Aorta (tissue), 5 donors: ENCODE data around the gene USP40. TPM values are rescaled to one million over a fixed set of nuclear protein-coding genes. Genes with fewer than 3 reads are reported as not detected.

Experiments used
- ATAC-seq: fragments of 200-7000 bp; cut with Tn5 transposase; one replicate; pipeline ENCODE4 v1.9.1; 2022; ENCODE audit warnings: moderate library complexity; ENCODE audit not compliant: low FRiP score
- DNase-seq, 2 donors: peaks; one replicate each; pipeline ENCODE4 v3.0.0-alpha.2; 2020
- H3K27ac ChIP-seq, 2 donors: one replicate each; pipeline ENCODE4 v1.5.1; 2013; ENCODE audit warnings: low read length in 2 of 2, mild to moderate bottlenecking in 2 of 2, moderate library complexity in 2 of 2, control low read depth in 1 of 2, inconsistent platforms in 1 of 2, low read depth in 1 of 2
- H3K27me3 ChIP-seq, 2 donors: one replicate each; pipeline ENCODE4 v1.6.1; 2013; ENCODE audit warnings: control low read depth in 1 of 2, low read length in 1 of 2, mild to moderate bottlenecking in 1 of 2, moderate library complexity in 1 of 2; ENCODE audit not compliant: insufficient read depth in 2 of 2, control insufficient read depth in 1 of 2
- H3K36me3 ChIP-seq, 2 donors: one replicate each; pipeline ENCODE4 v1.6.1; 2013; ENCODE audit warnings: control low read depth in 1 of 2, low read length in 1 of 2, mild to moderate bottlenecking in 1 of 2; ENCODE audit not compliant: insufficient read depth in 2 of 2, control insufficient read depth in 1 of 2
- H3K4me1 ChIP-seq, 2 donors: one replicate each; pipeline ENCODE4 v1.6.1; 2013; ENCODE audit warnings: low read length in 2 of 2, control low read depth in 1 of 2, mild to moderate bottlenecking in 1 of 2, moderate library complexity in 1 of 2; ENCODE audit not compliant: insufficient read depth in 2 of 2, control insufficient read depth in 1 of 2
- H3K4me3 ChIP-seq, 2 donors: one replicate each; pipeline ENCODE4 v1.5.1; 2013; ENCODE audit warnings: low read length in 2 of 2, control low read depth in 1 of 2, mild to moderate bottlenecking in 1 of 2
- H3K9me3 ChIP-seq: one replicate; pipeline ENCODE4 v1.6.1; 2013; ENCODE audit warnings: mild to moderate bottlenecking, low read length; ENCODE audit not compliant: control insufficient read depth
- WGBS, 2 donors: extraction: QIAGEN DNeasy Blood & Tissue Kit; methylation state at CpG; one replicate each; pipeline ENCODE4 v1.1.7; 2013; 5-methylcytosine and 5-hydroxymethylcytosine counted together
- intact Hi-C, 2 donors: fragments of 100-400 bp; cut with DNase I; formaldehyde crosslinking; loops; one replicate each; pipeline versions ENCODE4 v1.14.2 to v1.15.0; 2022
- polyA plus RNA-seq, 2 donors: library from polyadenylated mRNA; stranded (reverse); fragments of 200-250 nt; gene quantifications; one replicate each; pipeline ENCODE4 v1.2.3, GENCODE V29; 2013
- total RNA-seq, 2 donors: library from RNA; stranded (reverse); fragmentation: NEBNext Ultra II Directional; extraction: Animal tissue kit (Norgen Biotek cat#: 25700); gene quantifications; one replicate each; pipeline ENCODE4 v1.2.1, GENCODE V29; 2021
- donor health status: healthy with polysubstance abuse.
- donor health status: Bipolar disorder and iron deficiency.
- donor health status: DM: no; HTN: no; CAD: no.
- donor health status: DM: no; HTN: no; CAD: no.
- donor health status: DM: yes; HTN: yes; CAD: no.

USP40 gene
- total and polyA plus RNA-seq, 4 donors, result 11.4 to 52.6 (median 30.0) TPM

GRCh38 chr2:233542507-233542906 is 24.1 kb downstream of the USP40 start:
- ATAC-seq, result no peak
- 75 to 76% methylated on average over 5 of the region's 5 CpGs for WGBS, 2 donors

DNA sequence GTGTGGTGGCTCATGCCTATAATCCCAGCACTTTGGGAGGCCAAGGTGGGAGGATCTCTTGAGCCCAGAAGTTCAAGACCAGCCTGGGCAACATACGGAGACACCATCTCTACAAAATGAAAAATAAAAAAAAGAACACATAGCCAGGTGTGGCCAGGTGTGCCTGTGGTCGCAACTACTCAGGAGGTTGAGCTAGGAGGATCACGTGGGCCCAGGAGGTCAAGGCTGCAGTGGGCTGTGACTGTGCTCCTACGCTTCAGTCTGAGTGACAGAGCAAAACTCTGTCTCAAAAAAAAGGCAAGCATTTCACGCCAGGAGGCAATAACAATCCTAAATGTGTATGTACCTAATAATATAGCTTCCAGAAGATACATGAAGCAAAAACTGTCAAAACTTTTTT is 27.8 kb downstream of the USP40 start:
- Histone ChIP-seq H3K4me1 (no peaks in the 10 kb centered on the region), H3K27ac (no peak overlapping the region), H3K9me3 (no peaks in the 10 kb centered on the region), H3K4me3 (no peak overlapping the region), H3K36me3 (peaks cover 2 to 4% of the 10 kb centered on the region in 2 donors), H3K27me3 (no peaks in the 10 kb centered on the region)
- intact Hi-C loops, result no loop called here
- 95 to 96% methylated on average over 5 of the region's 5 CpGs for WGBS, 2 donors
- ATAC-seq, result no peak
- DNase-seq, result no peak

More at GRCh38 chr2:233542507-233542906, 24.1 kb downstream of the USP40 start:
- no peak for DNase-seq
- H3K36me3 ChIP-seq, result peaks cover 2 to 8% of the 10 kb centered on the region in 2 donors
- H3K27me3 ChIP-seq, result no peaks in the 10 kb centered on the region
- no peaks in the 10 kb centered on the region for H3K9me3 ChIP-seq
- no peak overlapping the region for H3K4me3 ChIP-seq
- intact Hi-C loops, result no loop called here
- no peaks in the 10 kb centered on the region for H3K4me1 ChIP-seq
- no peak overlapping the region for H3K27ac ChIP-seq

GRCh38 chr2:233535271-233535670 is 31.3 kb downstream of the USP40 start:
- DNase-seq (no peak), ATAC-seq (no peak)
- H3K27ac ChIP-seq, result no peak overlapping the region
- intact Hi-C loops, result no loop called here
- peaks cover 0 to 8% of the 10 kb centered on the region in 2 donors for H3K36me3 ChIP-seq
- no peak overlapping the region for H3K4me3 ChIP-seq
- no peaks in the 10 kb centered on the region for H3K27me3 ChIP-seq
- H3K4me1 ChIP-seq, result no peaks in the 10 kb centered on the region
- no peaks in the 10 kb centered on the region for H3K9me3 ChIP-seq

- H3K36me3 ChIP-seq, result peaks cover 0 to 8% of the 10 kb centered on the region in 2 donors
- no peaks in the 10 kb centered on the region for H3K9me3 ChIP-seq
- DNase-seq (no peak), ATAC-seq (no peak)
- no peaks in the 10 kb centered on the region for H3K4me1 ChIP-seq
- H3K4me3 ChIP-seq, result no peak overlapping the region
- H3K27ac ChIP-seq, result no peak overlapping the region
- WGBS, 2 donors, result 95 to 100% methylated on average over 1 of the region's 1 CpG
- intact Hi-C loops, result no loop called here
- no peaks in the 10 kb centered on the region for H3K27me3 ChIP-seq
Measured at GRCh38 chr2:233532971-233533370, 33.6 kb downstream of the USP40 start.

DNA sequence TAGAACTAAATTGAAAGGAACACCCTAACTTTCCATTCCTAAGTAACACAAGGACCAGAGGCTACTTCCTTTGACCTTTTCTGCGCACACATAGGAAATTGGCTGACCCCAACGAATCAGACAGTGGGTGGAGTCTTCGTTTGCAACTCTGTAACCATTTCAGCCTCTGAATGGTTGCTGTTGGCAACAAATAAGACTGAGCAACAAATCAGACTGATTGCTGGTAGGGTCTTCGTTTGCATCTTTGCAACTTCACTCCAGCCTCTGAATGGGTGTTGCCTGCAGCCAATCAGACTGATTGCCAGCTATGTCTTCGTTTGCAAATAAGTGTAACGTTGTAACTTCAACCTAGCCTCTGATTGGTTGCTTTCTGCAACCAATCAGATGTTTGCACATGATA is 34.6 kb downstream of the USP40 start:
- intact Hi-C loops, result no loop called here

DNA sequence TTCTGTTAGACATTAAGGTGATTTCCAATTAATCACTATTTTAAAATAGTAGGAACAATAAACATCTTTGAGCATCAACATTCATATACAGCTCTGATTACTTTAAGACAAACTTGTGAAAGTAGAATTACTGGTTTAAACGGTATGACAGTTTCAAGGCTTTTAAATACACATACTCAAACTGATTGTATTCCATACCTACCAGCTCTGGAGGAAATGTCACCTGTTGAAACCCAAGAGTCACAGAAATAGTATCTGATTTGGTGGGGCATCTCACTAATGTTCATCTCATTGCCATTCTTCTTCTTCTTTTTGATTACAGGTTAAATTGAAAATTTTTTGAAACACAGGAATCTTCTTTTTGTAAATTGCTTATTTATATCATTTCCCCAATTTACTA is 36.2 kb downstream of the USP40 start:
- H3K27ac ChIP-seq, result no peak overlapping the region
- 78 to 81% methylated on average over 1 of the region's 1 CpG for WGBS, 2 donors
- DNase-seq (no peak), ATAC-seq (no peak)
- no peak overlapping the region for H3K4me3 ChIP-seq
- no peaks in the 10 kb centered on the region for H3K27me3 ChIP-seq
- no peaks in the 10 kb centered on the region for H3K4me1 ChIP-seq
- no peaks in the 10 kb centered on the region for H3K9me3 ChIP-seq
- peaks cover 0 to 8% of the 10 kb centered on the region in 2 donors for H3K36me3 ChIP-seq
- intact Hi-C loops, result no loop called here

More for the DNA sequence above, 34.6 kb downstream of the USP40 start:
- no peak overlapping the region for H3K4me3 ChIP-seq
- ATAC-seq, result no peak
- H3K27ac ChIP-seq, result no peak overlapping the region
- H3K4me1 ChIP-seq, result no peaks in the 10 kb centered on the region
- peaks cover 0 to 8% of the 10 kb centered on the region in 2 donors for H3K36me3 ChIP-seq
- DNase-seq, result no peak
- H3K27me3 ChIP-seq, result no peaks in the 10 kb centered on the region
- H3K9me3 ChIP-seq, result no peaks in the 10 kb centered on the region
- 84 to 86% methylated on average over 6 of the region's 6 CpGs for WGBS, 2 donors

DNA sequence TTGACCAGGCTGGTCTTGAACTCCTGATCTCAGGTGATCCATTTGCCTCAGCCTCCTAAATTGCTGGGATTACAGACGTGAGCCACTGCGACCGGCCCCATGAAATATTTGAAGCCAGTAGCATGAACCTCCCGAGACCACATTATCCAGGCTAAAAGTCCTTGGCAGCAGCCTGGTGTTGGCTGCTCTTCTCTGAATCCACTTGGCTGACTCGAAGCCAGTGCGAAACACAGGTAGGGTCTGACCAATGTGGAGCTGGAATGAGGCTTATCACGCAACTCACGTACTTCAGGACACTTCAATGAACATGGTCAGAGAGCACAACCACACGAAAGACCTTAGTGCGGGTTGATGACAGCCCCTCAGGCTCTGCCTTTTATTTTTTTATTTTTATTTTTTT is 38.4 kb downstream of the USP40 start:
- Histone ChIP-seq H3K27me3 (no peaks in the 10 kb centered on the region), H3K9me3 (no peaks in the 10 kb centered on the region), H3K36me3 (peaks cover 0 to 9% of the 10 kb centered on the region in 2 donors), H3K27ac (no peak overlapping the region), H3K4me3 (no peak overlapping the region), H3K4me1 (no peaks in the 10 kb centered on the region)
- intact Hi-C loops, result no loop called here
- WGBS, 2 donors, result 94 to 95% methylated on average over 10 of the region's 10 CpGs
- DNase-seq, result no peak
- no peak for ATAC-seq

DNA sequence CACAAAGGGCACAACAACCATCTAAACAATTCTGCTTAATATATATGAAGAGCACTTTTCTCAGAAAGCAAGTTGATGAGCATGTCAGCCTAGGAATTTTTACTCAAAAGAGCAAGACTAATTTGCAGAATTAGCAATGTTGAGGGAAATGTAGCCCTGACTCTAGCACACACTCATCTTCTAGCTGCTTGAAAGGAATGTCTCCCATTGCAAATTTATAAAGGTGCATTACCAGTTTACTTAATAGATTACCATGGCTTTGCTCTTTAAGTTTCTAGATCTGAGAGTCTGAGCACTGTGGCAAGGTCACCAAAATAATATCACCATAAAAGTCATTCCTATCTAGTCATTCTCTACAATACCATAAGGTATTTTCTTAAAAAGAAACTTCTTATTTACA is 40.8 kb downstream of the USP40 start:
- ATAC-seq (no peak), DNase-seq (no peak)
- H3K36me3 ChIP-seq, result peaks cover 0 to 9% of the 10 kb centered on the region in 2 donors
- no peak overlapping the region for H3K27ac ChIP-seq
- H3K4me3 ChIP-seq, result no peak overlapping the region
- H3K9me3 ChIP-seq, result no peaks in the 10 kb centered on the region
- no peaks in the 10 kb centered on the region for H3K27me3 ChIP-seq
- no peaks in the 10 kb centered on the region for H3K4me1 ChIP-seq
- intact Hi-C loops, result no loop called here

DNA sequence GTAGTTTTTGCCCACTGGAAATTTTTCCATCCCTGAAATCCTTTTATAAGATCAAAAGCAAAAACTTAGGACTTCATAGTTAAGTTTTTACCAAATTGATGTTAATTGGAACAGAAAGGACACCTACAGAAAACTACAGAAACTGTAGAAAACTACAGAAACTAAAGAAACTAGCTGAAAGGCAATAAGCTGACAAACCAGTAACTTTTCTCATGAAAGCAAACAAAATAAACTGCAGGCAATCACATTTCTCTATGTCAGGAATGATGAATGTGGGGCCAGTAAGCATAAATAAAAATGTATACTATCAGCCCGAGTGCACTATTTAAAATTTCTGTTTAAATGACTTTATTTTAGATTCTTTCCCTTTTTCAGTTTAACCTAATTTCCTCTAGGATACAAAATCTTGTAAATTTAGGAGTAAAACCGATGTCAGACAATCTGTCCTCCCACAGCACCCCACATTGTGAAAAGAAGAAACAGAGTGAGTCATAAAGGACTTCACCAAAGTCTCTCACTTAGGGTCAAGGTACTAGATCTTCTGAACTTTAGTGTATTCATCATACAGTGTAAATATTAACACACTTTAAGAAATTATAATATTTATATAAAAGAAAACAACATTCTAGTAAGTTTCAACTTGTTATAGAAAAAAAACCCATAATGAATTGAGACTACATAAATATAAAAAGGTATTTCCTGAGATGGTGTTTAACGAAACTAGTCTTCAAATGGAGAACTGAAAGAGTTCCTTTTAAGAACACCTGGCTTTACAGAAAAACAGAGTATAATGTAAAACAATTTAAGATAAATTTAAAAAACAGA is 46.6 kb downstream of the USP40 start:
- no peak for DNase-seq
- Histone ChIP-seq H3K27me3 (no peaks in the 10 kb centered on the region), H3K9me3 (no peaks in the 10 kb centered on the region), H3K27ac (no peak overlapping the region), H3K4me3 (no peak overlapping the region), H3K36me3 (peaks cover 0 to 7% of the 10 kb centered on the region in 2 donors), H3K4me1 (no peaks in the 10 kb centered on the region)
- WGBS, 2 donors, result 57 to 62% methylated on average over 3 of the region's 3 CpGs
- no peak for ATAC-seq
- intact Hi-C loops, result no loop called here
